Kidney (tissue), 14 donors: ENCODE results near the gene ENPP3. TPM values are rescaled to one million over a fixed set of nuclear protein-coding genes. Genes with fewer than 3 reads are reported as not detected.

ENCODE experiments used
- DNase-seq, 5 donors: peaks; one replicate each; pipeline ENCODE4 v3.0.0-alpha.2; 2013 to 2020
- FAIRE-seq: peaks from 2 replicates; lab custom pipeline; 2012; peaks lifted over from hg19 to GRCh38; lab: Jason Lieb, UNC
- H3K27ac ChIP-seq, 2 donors: one replicate each; pipeline ENCODE4 v1.7.0; 2013; ENCODE audit warnings: low read depth in 2 of 2, low read length in 2 of 2, inconsistent platforms in 1 of 2
- H3K27me3 ChIP-seq: one replicate; pipeline ENCODE4 v1.7.1; 2013; ENCODE audit warnings: low read length, inconsistent platforms; ENCODE audit not compliant: control insufficient read depth, insufficient read depth
- H3K36me3 ChIP-seq, 3 donors: one replicate each; pipeline versions ENCODE4 v1.7.0 to v1.7.1; 2013; ENCODE audit warnings: low read length in 3 of 3, control low read depth in 1 of 3, inconsistent platforms in 1 of 3; ENCODE audit not compliant: insufficient read depth in 3 of 3, control insufficient read depth in 2 of 3
- H3K4me1 ChIP-seq, 3 donors: one replicate each; pipeline versions ENCODE4 v1.7.0 to v1.7.1; 2013; ENCODE audit warnings: low read length in 3 of 3, inconsistent platforms in 1 of 3, low read depth in 1 of 3; ENCODE audit not compliant: control insufficient read depth in 2 of 3, insufficient read depth in 2 of 3
- H3K4me3 ChIP-seq, 3 donors: one replicate each; pipeline versions ENCODE4 v1.7.0 to v1.8.1; 2013; ENCODE audit warnings: low read length in 3 of 3, control low read depth in 1 of 3, inconsistent platforms in 1 of 3
- H3K9ac ChIP-seq, 3 donors: one replicate each; pipeline versions ENCODE4 v1.7.0 to v1.7.1; 2013; ENCODE audit warnings: low read length in 3 of 3, control low read depth in 1 of 3, inconsistent platforms in 1 of 3
- H3K9me3 ChIP-seq, 3 donors: one replicate each; pipeline versions ENCODE4 v1.7.0 to v1.7.1; 2013; ENCODE audit warnings: low read length in 3 of 3, control low read depth in 1 of 3, inconsistent platforms in 1 of 3; ENCODE audit not compliant: control insufficient read depth in 2 of 3, insufficient read depth in 1 of 3
- intact Hi-C: fragments of 100-400 bp; cut with DNase I; formaldehyde crosslinking; loops from one replicate; pipeline ENCODE4 v1.11.1; 2022
- polyA plus RNA-seq: library from polyadenylated mRNA; stranded (reverse); fragments of 350-450 nt; fragmentation: Illumina TruSeq; extraction: RNeasy Lipid Tissue Mini Kit (QIAGEN cat#74804); gene quantifications from one replicate; pipeline ENCODE4 v1.2.3, GENCODE V29; 2014; ENCODE audit warnings: low read depth, low replicate concordance; ENCODE audit not compliant: insufficient read depth
- total RNA-seq: library from RNA; stranded (reverse); fragmentation: NEBNext Ultra II Directional; extraction: Animal tissue kit (Norgen Biotek cat#: 25700); gene quantifications from one replicate; pipeline ENCODE4 v1.2.1, GENCODE V29; 2021
- TF ChIP-seq, protein P1 (sequence below): IDR thresholded peaks from 3 replicates; pipeline ENCODE4 v1.5.1; 2012; ENCODE audit warnings: mild to moderate bottlenecking, moderate library complexity, borderline replicate concordance; ENCODE audit not compliant: insufficient read depth; ENCODE audit errors: extremely low read depth
- donor health status: control.
- donor health status: control.
- donor health status: control.
- donor health status: control.
- donor health status: control.
- donor health status: DM: yes; HTN: yes; CAD: no.
- donor health status: Normal renal cell carcinoma (clear cell type).

The ENPP3 gene
- total and polyA plus RNA-seq, 2 donors from 2014 or later = 2.0 to 2.5 TPM

DNA sequence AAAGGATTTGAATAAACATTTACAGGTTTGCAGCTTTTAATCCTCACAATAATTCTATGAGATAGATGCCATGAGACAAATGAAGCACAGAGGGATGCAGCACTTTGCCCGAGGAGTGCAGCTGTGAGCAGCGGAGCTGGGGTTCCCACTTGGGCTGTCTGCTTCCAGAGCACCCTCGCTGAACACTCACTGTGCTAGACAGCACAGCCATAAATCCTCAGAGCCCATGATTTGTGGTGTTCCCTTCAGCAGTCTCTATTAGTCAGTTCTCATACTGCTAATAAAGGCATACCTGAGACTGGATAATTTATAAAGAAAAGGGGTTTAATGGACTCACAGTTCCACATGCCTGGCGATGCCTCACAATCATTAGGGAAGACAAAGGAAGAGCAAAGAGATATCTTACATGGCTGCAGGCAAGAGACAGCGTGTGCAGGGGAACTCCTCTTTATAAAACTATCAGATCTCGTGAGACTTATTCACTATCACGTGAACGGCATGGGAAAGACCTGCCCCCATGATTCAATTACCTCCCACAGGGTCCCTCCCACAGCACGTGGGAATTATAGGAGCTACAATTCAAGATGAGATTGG is 99.0 kb downstream of the ENPP3 start:
- peak in 1 of 5 donors; percentile 28 for DNase-seq
- intact Hi-C loops = no loop called here
- FAIRE-seq = no peak
- Histone ChIP-seq H3K27me3 (no peaks in the 10 kb centered on the region), H3K4me1 (no peaks in the 10 kb centered on the region), H3K27ac (no peak overlapping the region), H3K4me3 (no peak overlapping the region), H3K9me3 (no peaks in the 10 kb centered on the region), H3K36me3 (no peaks in the 10 kb centered on the region), H3K9ac (no peak overlapping the region)
- TF ChIP-seq, protein P1, sequence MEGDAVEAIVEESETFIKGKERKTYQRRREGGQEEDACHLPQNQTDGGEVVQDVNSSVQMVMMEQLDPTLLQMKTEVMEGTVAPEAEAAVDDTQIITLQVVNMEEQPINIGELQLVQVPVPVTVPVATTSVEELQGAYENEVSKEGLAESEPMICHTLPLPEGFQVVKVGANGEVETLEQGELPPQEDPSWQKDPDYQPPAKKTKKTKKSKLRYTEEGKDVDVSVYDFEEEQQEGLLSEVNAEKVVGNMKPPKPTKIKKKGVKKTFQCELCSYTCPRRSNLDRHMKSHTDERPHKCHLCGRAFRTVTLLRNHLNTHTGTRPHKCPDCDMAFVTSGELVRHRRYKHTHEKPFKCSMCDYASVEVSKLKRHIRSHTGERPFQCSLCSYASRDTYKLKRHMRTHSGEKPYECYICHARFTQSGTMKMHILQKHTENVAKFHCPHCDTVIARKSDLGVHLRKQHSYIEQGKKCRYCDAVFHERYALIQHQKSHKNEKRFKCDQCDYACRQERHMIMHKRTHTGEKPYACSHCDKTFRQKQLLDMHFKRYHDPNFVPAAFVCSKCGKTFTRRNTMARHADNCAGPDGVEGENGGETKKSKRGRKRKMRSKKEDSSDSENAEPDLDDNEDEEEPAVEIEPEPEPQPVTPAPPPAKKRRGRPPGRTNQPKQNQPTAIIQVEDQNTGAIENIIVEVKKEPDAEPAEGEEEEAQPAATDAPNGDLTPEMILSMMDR = no peak

DNA sequence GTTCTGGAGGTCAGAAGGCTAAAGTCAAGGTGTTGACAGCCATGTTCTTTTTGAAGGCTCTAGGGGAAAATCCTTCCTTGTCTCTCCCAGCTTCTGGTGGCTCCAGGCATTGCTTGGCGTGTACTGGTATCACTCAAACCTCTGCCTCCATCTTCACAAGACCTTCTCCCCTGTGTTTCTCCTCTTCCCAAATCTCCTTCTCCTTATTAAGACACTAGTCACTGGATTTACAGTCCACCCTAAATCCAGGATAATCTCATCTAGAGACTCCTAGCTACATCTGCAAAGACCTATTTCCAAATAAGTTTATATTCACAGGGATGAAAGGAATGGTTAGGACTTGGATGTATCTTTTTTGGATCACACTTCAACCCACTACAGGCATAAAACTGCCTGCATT is 99.7 kb downstream of the ENPP3 start:
- FAIRE-seq (no peak), DNase-seq (no peak)
- intact Hi-C loops = no loop called here
- H3K9me3 ChIP-seq = no peaks in the 10 kb centered on the region
- H3K36me3 ChIP-seq = no peaks in the 10 kb centered on the region
- no peak overlapping the region for H3K9ac ChIP-seq
- no peaks in the 10 kb centered on the region for H3K27me3 ChIP-seq
- H3K4me1 ChIP-seq = no peaks in the 10 kb centered on the region
- no peak overlapping the region for H3K27ac ChIP-seq
- TF ChIP-seq, protein P1 = no peak
- no peak overlapping the region for H3K4me3 ChIP-seq

DNA sequence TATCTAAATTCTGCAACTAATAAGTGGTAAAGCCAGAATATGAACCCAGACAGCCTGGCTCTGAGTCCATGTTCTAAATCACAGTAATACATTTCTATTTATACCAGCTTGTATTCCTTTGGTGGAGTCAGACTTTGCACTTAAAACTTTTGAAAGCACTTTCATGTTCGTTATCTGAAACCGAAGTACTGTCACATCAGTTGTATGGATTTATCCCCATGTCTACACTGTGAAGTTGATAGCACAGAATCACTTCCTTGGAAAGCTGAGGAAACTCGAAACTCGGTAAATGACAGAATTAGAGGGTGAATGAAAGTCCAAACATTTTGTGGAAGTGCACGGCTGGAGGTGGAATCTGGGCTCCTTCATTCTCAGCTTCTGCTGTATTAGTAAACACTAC is 102.0 kb downstream of the ENPP3 start:
- no peak overlapping the region for H3K27ac ChIP-seq
- no peaks in the 10 kb centered on the region for H3K9me3 ChIP-seq
- no peak for FAIRE-seq
- no peak for DNase-seq
- H3K9ac ChIP-seq = no peak overlapping the region
- H3K4me1 ChIP-seq = no peaks in the 10 kb centered on the region
- no peaks in the 10 kb centered on the region for H3K27me3 ChIP-seq
- TF ChIP-seq, protein P1 = no peak
- no peaks in the 10 kb centered on the region for H3K36me3 ChIP-seq
- intact Hi-C loops = no loop called here
- no peak overlapping the region for H3K4me3 ChIP-seq

DNA sequence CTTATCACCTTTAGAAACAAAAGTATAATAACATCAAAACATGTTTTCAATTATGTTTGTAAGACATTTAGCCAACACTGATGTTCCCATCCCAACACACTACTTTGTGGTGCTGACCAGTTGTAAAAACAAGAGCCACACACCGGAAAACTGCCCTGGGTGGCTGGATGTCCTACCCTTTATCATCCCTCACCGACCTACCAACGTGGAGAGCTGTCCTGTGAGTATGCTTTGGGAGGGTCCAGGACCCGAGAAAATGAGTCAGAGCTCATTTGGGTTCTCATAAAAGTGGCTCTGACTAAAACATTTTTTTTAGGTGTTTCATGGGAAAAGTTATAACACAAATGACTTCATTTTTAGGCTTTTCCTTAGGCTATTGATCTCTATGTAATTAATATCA is 103.1 kb downstream of the ENPP3 start:
- TF ChIP-seq, protein P1 = no peak
- H3K27ac ChIP-seq = no peak overlapping the region
- H3K27me3 ChIP-seq = no peaks in the 10 kb centered on the region
- no peak overlapping the region for H3K4me3 ChIP-seq
- DNase-seq = no peak
- H3K9ac ChIP-seq = no peak overlapping the region
- H3K9me3 ChIP-seq = no peaks in the 10 kb centered on the region
- H3K4me1 ChIP-seq = no peaks in the 10 kb centered on the region
- H3K36me3 ChIP-seq = no peaks in the 10 kb centered on the region
- no peak for FAIRE-seq
- intact Hi-C loops = no loop called here
